ENCODE results near the gene FRY.

Gene FRY

DNA sequence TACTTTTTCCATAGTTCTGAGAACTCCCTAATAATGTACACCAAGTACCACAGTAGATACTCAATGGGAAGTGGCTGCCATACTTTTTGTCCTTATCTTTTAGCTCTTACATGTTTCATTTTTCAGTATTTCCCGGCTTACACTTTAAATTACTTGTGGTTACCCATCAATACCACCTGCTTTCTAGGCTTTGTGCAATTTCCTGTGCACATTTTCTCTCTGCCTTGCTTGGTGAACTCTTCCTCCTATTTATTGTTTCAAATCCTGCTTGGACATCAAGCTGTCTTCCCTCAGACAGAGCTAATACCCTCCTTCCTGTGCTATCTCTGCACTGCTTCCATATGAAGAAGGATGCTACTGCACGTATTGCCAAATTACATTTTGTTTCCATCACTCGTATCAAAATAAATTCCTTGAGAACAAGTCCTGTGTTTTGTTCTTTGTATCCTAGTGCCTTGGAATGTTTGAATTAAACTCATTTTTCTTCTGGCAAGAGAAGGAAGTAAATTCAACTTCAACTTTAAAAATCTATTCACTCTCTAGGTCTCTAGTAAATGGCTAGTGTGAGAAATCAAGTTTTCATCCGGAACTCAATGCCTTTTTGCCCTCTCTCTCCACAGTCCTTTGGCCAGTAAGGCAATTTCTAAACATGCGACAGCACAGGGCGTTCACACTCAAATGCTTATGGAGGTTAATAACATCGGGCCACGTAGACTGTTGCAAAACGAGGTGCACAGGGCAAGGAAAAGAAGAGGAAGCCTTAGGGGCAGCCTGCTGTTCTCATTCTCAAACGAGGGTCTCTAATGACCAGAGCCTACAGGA, 277.9 kb downstream of the FRY start:
- peak overlapping the region; percentile 92 for H3K4me2 ChIP-seq (ENCODE audit: low read length)
- H3K27ac ChIP-seq (ENCODE audit: low read length), result no peak overlapping the region
- H3K9me3 ChIP-seq (ENCODE audit: insufficient read depth, low read length), result no peaks in the 10 kb centered on the region
- peak overlapping the region; percentile 42 for H3K9ac ChIP-seq (ENCODE audit: low read length)
- TF ChIP-seq, protein P1, sequence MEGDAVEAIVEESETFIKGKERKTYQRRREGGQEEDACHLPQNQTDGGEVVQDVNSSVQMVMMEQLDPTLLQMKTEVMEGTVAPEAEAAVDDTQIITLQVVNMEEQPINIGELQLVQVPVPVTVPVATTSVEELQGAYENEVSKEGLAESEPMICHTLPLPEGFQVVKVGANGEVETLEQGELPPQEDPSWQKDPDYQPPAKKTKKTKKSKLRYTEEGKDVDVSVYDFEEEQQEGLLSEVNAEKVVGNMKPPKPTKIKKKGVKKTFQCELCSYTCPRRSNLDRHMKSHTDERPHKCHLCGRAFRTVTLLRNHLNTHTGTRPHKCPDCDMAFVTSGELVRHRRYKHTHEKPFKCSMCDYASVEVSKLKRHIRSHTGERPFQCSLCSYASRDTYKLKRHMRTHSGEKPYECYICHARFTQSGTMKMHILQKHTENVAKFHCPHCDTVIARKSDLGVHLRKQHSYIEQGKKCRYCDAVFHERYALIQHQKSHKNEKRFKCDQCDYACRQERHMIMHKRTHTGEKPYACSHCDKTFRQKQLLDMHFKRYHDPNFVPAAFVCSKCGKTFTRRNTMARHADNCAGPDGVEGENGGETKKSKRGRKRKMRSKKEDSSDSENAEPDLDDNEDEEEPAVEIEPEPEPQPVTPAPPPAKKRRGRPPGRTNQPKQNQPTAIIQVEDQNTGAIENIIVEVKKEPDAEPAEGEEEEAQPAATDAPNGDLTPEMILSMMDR (IDR thresholded peaks at IDR 0.05; ENCODE audit: low read depth, low read length), result no peak
- no peak for TF ChIP-seq EZH2phosphoT487 (IDR thresholded peaks at IDR 0.05; ENCODE audit: low read depth)
- no peaks in the 10 kb centered on the region for H4K20me1 ChIP-seq (ENCODE audit: insufficient read depth, low read length)
- H3K36me3 ChIP-seq (replicated peaks; ENCODE audit: low read depth, low read length), result no peaks in the 10 kb centered on the region
- H3K4me1 ChIP-seq (ENCODE audit: low read length), result peaks cover 18% of the 10 kb centered on the region
- peak overlapping the region; percentile 74 for H3K4me3 ChIP-seq (ENCODE audit: low read length)
- H3K79me2 ChIP-seq (ENCODE audit: low read length), result no peaks in the 10 kb centered on the region
- H3K27me3 ChIP-seq (ENCODE audit: low read depth, low read length), result no peaks in the 10 kb centered on the region
- H2AFZ ChIP-seq (ENCODE audit: low read depth, low read length), result peak overlapping the region; percentile 93

DNA sequence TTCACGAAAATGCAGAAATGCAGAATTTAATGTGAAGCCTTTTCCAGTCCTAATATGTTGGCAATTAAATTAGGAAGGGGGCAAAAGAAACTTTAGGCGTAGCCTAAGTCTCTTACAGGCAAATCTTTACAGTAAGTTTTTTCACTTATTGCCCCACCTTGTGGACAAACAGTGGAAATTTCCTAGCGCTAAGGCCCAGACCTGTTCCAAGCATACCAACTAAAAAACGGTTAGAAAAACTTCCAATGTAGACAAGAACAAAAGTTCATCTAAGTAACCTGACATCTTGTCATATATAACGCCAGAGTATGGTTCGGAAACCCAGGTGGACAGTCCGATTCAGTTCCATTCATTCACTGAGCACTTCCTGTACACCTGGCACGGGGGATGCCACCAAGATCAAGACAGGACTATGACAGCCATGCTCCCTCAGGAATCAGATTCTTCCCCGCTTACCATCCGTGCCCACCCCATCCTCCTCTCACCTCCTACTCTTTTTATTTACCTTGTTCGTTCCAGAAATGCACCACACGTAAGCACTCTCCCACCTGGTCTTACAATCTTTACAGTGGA, 278.6 kb downstream of the FRY start:
- peak overlapping the region; percentile 42 for H3K9ac ChIP-seq (ENCODE audit: low read length)

DNA sequence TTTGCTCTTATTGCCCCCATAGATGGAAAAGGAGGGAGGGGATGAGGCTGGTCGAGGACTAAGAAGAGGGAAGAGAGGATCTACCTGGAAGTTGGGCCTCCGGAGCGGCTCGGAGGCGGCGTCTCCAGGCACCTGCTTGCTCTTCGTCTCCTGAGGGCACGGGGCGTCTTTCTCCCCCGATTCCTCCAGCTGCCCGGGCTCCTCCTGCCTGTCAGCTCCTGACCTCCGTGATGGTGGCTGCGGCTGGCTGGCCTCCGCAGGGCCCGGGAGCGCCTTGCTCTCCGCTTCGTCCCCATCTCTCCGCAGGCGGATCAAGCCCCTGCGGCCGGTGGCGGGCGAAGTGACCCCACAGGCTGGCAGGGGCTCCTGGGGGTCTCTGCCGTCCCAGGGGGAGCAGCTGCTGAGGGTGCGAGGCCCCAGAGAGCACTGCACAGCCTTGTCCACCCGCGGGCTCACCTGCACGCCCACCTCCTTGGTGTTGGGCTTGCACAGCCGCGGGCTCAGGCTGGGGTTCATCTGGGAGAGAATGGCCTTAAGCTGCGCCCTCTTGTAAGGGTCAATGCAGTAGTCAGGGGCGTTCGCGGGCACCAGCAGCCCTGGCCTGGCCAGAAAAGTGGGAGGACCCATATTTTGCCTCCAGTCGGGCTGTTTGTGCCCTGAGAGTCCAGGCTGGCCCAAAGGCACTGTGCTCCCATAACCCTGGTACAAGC, 279.8 kb downstream of the FRY start:
- Histone ChIP-seq H3K79me2 (ENCODE audit: low read length) (peaks cover 5% of the 10 kb centered on the region), H3K9ac (ENCODE audit: low read length) (no peak overlapping the region), H4K20me1 (ENCODE audit: insufficient read depth, low read length) (no peaks in the 10 kb centered on the region), H3K27me3 (ENCODE audit: low read depth, low read length) (no peaks in the 10 kb centered on the region), H3K4me3 (ENCODE audit: low read length) (no peak overlapping the region), H3K9me3 (ENCODE audit: insufficient read depth, low read length) (no peaks in the 10 kb centered on the region), H3K27ac (ENCODE audit: low read length) (no peak overlapping the region), H2AFZ (ENCODE audit: low read depth, low read length) (no peak overlapping the region), H3K4me2 (ENCODE audit: low read length) (no peak overlapping the region), H3K4me1 (ENCODE audit: low read length) (peaks cover 23% of the 10 kb centered on the region), H3K36me3 (replicated peaks; ENCODE audit: low read depth, low read length) (no peaks in the 10 kb centered on the region)
- TF ChIP-seq EZH2phosphoT487 (IDR thresholded peaks at IDR 0.05; ENCODE audit: low read depth), result no peak
- TF ChIP-seq, protein P1 (IDR thresholded peaks at IDR 0.05; ENCODE audit: low read depth, low read length), result no peak

More for the DNA sequence above, 278.6 kb downstream of the FRY start:
- Histone ChIP-seq H2AFZ (ENCODE audit: low read depth, low read length) (peak overlapping the region; percentile 93), H4K20me1 (ENCODE audit: insufficient read depth, low read length) (no peaks in the 10 kb centered on the region), H3K27ac (ENCODE audit: low read length) (no peak overlapping the region), H3K9me3 (ENCODE audit: insufficient read depth, low read length) (no peaks in the 10 kb centered on the region), H3K27me3 (ENCODE audit: low read depth, low read length) (no peaks in the 10 kb centered on the region), H3K36me3 (replicated peaks; ENCODE audit: low read depth, low read length) (no peaks in the 10 kb centered on the region), H3K4me2 (ENCODE audit: low read length) (peak overlapping the region; percentile 92), H3K4me3 (ENCODE audit: low read length) (peak overlapping the region; percentile 74), H3K4me1 (ENCODE audit: low read length) (peaks cover 20% of the 10 kb centered on the region), H3K79me2 (ENCODE audit: low read length) (no peaks in the 10 kb centered on the region)
- TF ChIP-seq, protein P1 (IDR thresholded peaks at IDR 0.05; ENCODE audit: low read depth, low read length), result peak; percentile 92
- no peak for TF ChIP-seq EZH2phosphoT487 (IDR thresholded peaks at IDR 0.05; ENCODE audit: low read depth)
